Esophagus squamous epithelium (tissue), 5 donors: Measurements from ENCODE around the gene SLC4A4. TPM values are rescaled to one million over a fixed set of nuclear protein-coding genes. Genes with fewer than 3 reads are reported as not detected.

ENCODE experiments used
- DNase-seq: peaks from one replicate; lab custom pipeline; 2025; lab: John Stamatoyannopoulos, UW
- H3K27ac ChIP-seq, 4 donors: fragments of 200-600 bp; sonication (generic); one replicate each; pipeline ENCODE4 v1.5.1; 2016 to 2019; ENCODE audit warnings: mild to moderate bottlenecking in 1 of 4
- H3K27me3 ChIP-seq, 4 donors: fragments of 200-600 bp; sonication (generic); 1 replicate in 3 of 4; 2 replicates in 1 of 4; pipeline versions ENCODE4 v1.5.1 to v1.6.0; 2017 to 2021; ENCODE audit warnings: antibody characterized with exemption in 1 of 4
- H3K36me3 ChIP-seq, 3 donors: fragments of 200-600 bp; sonication (generic); one replicate each; pipeline ENCODE4 v1.5.1; 2016 to 2019
- H3K4me1 ChIP-seq, 3 donors: fragments of 200-600 bp; sonication (generic); one replicate each; pipeline ENCODE4 v1.5.1; 2017 to 2019
- H3K4me3 ChIP-seq, 4 donors: fragments of 200-600 bp; sonication (generic); 1 replicate in 3 of 4; 2 replicates in 1 of 4; pipeline ENCODE4 v1.5.1; 2016 to 2019; ENCODE audit warnings: mild to moderate bottlenecking in 2 of 4, moderate library complexity in 1 of 4
- H3K9me3 ChIP-seq, 3 donors: fragments of 200-600 bp; sonication (generic); one replicate each; pipeline ENCODE4 v1.5.1; 2016 to 2019
- CTCF ChIP-seq, 6 experiments: fragments of 450-650 bp in 4 of 6; fragments of 200-600 bp in 2 of 6; sonication (generic) in 2 of 6; IDR thresholded peaks; one replicate each; pipeline ENCODE4 v1.5.1; 2016 to 2019; ENCODE audit warnings: antibody characterized with exemption in 6 of 6, mild to moderate bottlenecking in 4 of 6, moderate library complexity in 4 of 6
- POLR2A ChIP-seq, 4 donors: fragments of 450-650 bp; IDR thresholded peaks; one replicate each; pipeline ENCODE4 v1.6.1; 2017; ENCODE audit warnings: antibody characterized with exemption in 4 of 4, mild to moderate bottlenecking in 4 of 4, moderate library complexity in 3 of 4
- WGBS, 2 donors: methylation state at CpG; one replicate each; pipeline ENCODE4 v1.1.5; 2018; 5-methylcytosine and 5-hydroxymethylcytosine counted together
- intact Hi-C: fragments of 100-400 bp; cut with DNase I; formaldehyde crosslinking; loops from one replicate; pipeline ENCODE4 v1.15.0; 2022
- total RNA-seq, 4 donors: library from RNA; depleted of rRNA; stranded (reverse); fragments of >200 nt; gene quantifications; one replicate each; pipeline ENCODE4 v1.1.0, GENCODE V29; 2016
- donor health status: DM: yes; HTN: yes; CAD: no.

The SLC4A4 gene
- total RNA-seq, 4 donors from 2014 or later, result 0.48 to 2.1 (median 1.1) TPM

- Histone ChIP-seq H3K4me1 (peaks cover 0 to 7% (median 0%) of the 10 kb centered on the region in 3 donors), H3K4me3 (no peak overlapping the region), H3K36me3 (no peaks in the 10 kb centered on the region), H3K9me3 (no peaks in the 10 kb centered on the region), H3K27me3 (no peaks in the 10 kb centered on the region), H3K27ac (no peak overlapping the region)
- DNase-seq, result no peak
- 56 to 67% methylated on average over 3 of the region's 3 CpGs for WGBS, 2 donors
- no peak for TF ChIP-seq POLR2A (IDR thresholded peaks at IDR 0.05)
- TF ChIP-seq CTCF (IDR thresholded peaks at IDR 0.05), result no peak
- intact Hi-C loops, result no loop called here
Measured at GRCh38 chr4:71294301-71294700, 44.5 kb upstream of the SLC4A4 start.

DNA sequence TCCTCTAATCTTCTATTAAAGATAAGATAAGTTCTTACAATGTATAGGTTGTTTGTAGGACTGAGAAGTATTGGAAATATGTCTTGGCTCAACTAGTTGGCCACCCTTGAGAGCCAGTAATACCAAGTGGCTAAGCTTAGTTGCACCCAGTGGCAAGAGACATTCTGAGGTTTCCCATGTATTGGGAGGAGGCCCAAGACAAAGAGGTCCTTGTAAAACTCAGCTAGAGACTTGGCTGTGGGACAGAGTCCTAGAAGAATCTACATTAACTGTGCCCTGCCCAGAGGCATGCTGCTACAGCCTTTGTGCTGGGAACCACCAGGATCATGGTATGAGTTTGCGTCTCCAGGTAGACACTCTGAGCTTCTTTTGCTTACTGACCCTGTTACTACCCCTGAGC is 41.9 kb upstream of the SLC4A4 start:
- no peaks in the 10 kb centered on the region for H3K9me3 ChIP-seq
- intact Hi-C loops, result no loop called here
- H3K4me1 ChIP-seq, result no peaks in the 10 kb centered on the region
- no peak for DNase-seq
- no peaks in the 10 kb centered on the region for H3K27me3 ChIP-seq
- WGBS, 2 donors, result 100% methylated on average over 1 of the region's 1 CpG
- H3K27ac ChIP-seq, result no peak overlapping the region
- H3K36me3 ChIP-seq, result no peaks in the 10 kb centered on the region
- no peak for TF ChIP-seq CTCF (IDR thresholded peaks at IDR 0.05)
- TF ChIP-seq POLR2A (IDR thresholded peaks at IDR 0.05), result no peak
- no peak overlapping the region for H3K4me3 ChIP-seq

DNA sequence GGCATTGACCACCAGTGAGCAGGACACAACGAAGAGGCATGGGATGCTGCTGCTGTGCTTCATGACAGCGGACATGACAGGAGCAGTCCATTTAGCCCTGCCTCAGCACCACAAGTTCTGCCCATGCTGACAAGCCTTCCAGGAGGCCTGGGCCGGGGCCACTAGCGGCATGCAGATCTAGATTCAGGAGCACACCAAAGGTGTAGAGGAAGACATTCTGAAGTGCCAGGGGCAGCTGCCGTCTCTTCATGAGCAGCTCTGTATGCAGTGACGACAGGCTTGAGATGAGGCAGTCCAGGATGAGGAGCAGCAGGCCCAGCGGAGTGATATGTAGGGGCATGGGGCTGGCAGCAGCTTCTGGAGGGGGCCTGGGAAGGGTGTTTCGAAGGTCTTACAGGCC is 38.5 kb upstream of the SLC4A4 start:
- no peak for DNase-seq
- TF ChIP-seq POLR2A (IDR thresholded peaks at IDR 0.05) (no peak), CTCF (IDR thresholded peaks at IDR 0.05) (no peak)
- Histone ChIP-seq H3K4me3 (no peak overlapping the region), H3K36me3 (no peaks in the 10 kb centered on the region), H3K27me3 (no peaks in the 10 kb centered on the region), H3K9me3 (no peaks in the 10 kb centered on the region), H3K4me1 (peaks cover 0 to 5% (median 0%) of the 10 kb centered on the region in 3 donors), H3K27ac (no peak overlapping the region)
- WGBS, 2 donors, result 75 to 85% methylated on average over 4 to 5 of the region's 8 CpGs
- intact Hi-C loops, result no loop called here

DNA sequence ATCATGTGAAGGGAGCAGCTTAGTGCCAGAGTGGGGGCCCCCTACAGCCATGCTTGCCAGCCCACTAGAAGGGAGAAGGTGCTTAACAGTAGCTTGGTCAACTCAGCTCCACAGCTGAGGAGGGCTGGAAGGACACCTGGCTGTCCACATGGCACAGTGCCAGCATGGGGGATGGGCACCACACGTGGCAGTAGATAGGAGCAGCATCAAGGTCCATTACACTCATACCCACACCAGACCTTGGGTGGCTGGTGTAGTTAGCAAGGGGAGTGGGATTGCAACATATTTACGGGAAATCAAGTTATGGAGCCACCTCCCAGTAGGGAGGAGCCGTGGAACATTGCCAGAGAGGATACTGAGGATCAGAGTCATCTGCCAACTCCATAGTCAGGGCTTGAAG is 37.9 kb upstream of the SLC4A4 start:
- H3K36me3 ChIP-seq, result no peaks in the 10 kb centered on the region
- H3K27me3 ChIP-seq, result no peaks in the 10 kb centered on the region
- intact Hi-C loops, result no loop called here
- H3K4me1 ChIP-seq, result peaks cover 0 to 5% (median 0%) of the 10 kb centered on the region in 3 donors
- H3K9me3 ChIP-seq, result no peaks in the 10 kb centered on the region
- H3K27ac ChIP-seq, result no peak overlapping the region
- no peak overlapping the region for H3K4me3 ChIP-seq
- DNase-seq, result no peak
- TF ChIP-seq POLR2A (IDR thresholded peaks at IDR 0.05) (no peak), CTCF (IDR thresholded peaks at IDR 0.05) (no peak)
- 73 to 82% methylated on average over 2 to 3 of the region's 3 CpGs for WGBS, 2 donors

DNA sequence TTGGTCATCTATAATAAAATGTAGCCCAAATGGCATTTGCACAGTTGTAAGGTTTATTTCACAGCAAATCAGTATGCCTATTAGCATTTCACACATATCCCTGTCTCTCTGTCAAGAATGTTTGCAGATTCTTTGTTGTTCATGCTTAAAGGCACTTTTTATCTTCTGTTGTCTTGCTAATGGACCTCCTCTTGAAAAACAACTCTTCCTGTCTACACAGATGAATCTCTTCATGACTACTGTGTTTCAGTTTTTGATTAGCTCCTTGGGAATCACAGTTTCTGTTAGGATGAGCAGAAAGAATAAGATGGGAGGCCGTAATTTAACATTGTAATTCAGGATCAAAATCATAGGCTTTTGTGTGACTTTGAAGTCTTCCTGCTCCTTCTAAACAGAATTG is 35.5 kb upstream of the SLC4A4 start:
- intact Hi-C loops, result no loop called here
- no peak overlapping the region for H3K27ac ChIP-seq
- H3K4me3 ChIP-seq, result no peak overlapping the region
- H3K27me3 ChIP-seq, result no peaks in the 10 kb centered on the region
- TF ChIP-seq POLR2A (IDR thresholded peaks at IDR 0.05), result no peak
- TF ChIP-seq CTCF (IDR thresholded peaks at IDR 0.05), result no peak
- no peaks in the 10 kb centered on the region for H3K36me3 ChIP-seq
- H3K4me1 ChIP-seq, result peaks cover 0 to 5% (median 0%) of the 10 kb centered on the region in 3 donors
- no peak for DNase-seq
- WGBS, 2 donors, result 81% methylated on average over 1 of the region's 1 CpG
- no peaks in the 10 kb centered on the region for H3K9me3 ChIP-seq
